NCI-H774 (cell line): ENCODE results near the gene OR1N1.
"Not testable (repeated sequence)": the region's sequence is repeated elsewhere in the genome, so short reads cannot be mapped to it uniquely, and the experiment has no call there.

Source experiments
- DNase-seq: peaks from one replicate; lab custom pipeline; 2025; lab: John Stamatoyannopoulos, UW

OR1N1 gene

GRCh38 chr9:122527193-122527592 is at the start of gene OR1N1:
Gene OR1N1 (minus strand): TSS chr9:122527293. CDS start chr9:122527293, 0 bp downstream.
- DNase-seq, result no peak

- no peak for DNase-seq
Measured at GRCh38 chr9:122572456-122572855, 45.4 kb upstream of the OR1N1 start.

- no peak for DNase-seq
Measured at GRCh38 chr9:122567901-122568300, 40.8 kb upstream of the OR1N1 start.

- no peak for DNase-seq
Measured at GRCh38 chr9:122562134-122562760, 35.2 kb upstream of the OR1N1 start.

GRCh38 chr9:122561446-122561845 is 34.4 kb upstream of the OR1N1 start:
- DNase-seq, result no peak

DNA sequence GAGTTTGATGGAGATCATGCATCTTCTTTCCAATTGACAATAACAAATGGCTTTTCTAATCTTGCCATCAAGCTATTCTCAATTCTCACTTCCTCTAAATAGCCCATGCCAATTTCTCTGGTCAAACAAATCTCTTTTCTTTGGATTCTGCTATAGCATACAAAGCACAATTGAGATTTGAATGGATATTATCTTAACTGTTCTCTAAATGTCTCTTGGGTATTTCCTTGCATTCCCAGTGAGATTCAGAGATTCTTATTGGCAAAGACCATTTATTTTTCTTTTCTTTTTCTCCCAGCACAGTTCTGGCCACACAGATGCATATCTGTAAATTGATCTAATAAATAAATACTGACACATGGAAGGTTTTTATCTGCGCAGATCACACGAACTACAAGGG is 25.7 kb upstream of the OR1N1 start, which contains the start of gene OR1N2:
OR1N2 (plus strand) TSS at position 301 of the 400 bp plus-strand sequence. CDS start 100 bp downstream, outside the sequence.
- DNase-seq, result no peak

- no peak for DNase-seq
Measured at GRCh38 chr9:122551371-122551770, 24.3 kb upstream of the OR1N1 start.

DNA sequence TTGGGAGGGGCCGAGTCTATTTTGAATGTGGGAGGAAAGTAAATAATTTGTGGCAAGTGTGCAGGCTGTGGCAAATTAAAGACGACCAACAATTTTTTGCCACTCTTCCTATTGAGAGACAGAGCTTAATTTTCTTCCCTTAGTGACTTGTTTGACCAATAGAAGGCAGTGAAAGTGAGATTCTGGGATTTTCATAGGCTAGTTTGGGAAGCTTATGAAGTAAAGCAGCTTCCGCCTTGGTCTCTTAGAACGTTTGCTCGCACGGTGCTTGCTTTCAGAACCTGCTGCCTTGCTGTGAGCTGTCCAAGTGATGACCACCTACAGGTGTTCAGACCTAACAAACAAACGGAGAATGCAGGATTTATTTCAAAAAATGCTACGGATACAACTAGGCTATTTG is 19.1 kb upstream of the OR1N1 start:
- no peak for DNase-seq

DNA sequence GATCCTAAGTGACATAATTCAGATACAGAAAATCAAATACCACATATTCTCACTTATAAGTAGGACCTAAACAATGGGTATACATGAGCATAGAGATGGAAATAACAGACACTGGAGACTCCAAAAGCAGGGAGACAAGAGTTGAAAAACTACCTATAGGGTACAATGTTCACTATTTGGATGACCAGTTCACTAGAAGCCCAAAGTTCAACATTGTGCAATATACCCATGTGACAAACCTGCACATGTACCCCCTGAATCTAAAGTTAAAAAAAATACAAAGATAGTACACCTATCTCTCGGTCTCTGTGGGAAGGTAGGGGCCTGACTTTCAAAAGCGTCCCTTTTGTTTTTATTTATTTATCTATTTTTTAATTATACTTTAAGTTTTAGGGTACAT is 11.7 kb upstream of the OR1N1 start:
- DNase-seq, result no peak

GRCh38 chr9:122537066-122537465 is 10.0 kb upstream of the OR1N1 start:
- DNase-seq, result not testable (repeated sequence)

GRCh38 chr9:122536134-122536533 is 9.0 kb upstream of the OR1N1 start:
- DNase-seq, result no peak

GRCh38 chr9:122531157-122531556 is 4.1 kb upstream of the OR1N1 start:
- DNase-seq, result not testable (repeated sequence)

- no peak for DNase-seq
Measured at GRCh38 chr9:122526602-122527001, 491 bp downstream of the OR1N1 start.

GRCh38 chr9:122519376-122519775 is 7.7 kb downstream of the OR1N1 start:
- no peak for DNase-seq

DNA sequence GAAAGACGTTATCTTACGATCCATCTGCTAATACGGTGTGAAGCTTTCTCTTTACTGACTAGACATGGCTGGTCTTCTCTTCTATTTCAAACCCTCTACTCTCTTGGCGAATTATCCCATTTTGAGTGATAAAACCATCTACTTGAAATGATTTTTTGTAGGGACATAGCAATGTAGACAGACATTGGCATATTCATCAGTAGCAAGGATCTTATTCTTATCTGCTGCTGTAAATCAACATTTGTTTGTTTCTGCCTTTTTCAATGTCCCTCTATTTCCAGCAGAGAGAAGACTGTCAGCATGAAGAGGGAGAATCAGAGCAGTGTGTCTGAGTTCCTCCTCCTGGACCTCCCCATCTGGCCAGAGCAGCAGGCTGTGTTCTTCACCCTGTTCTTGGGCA is 8.3 kb downstream of the OR1N1 start, which contains the start of gene OR1J4:
OR1J4 (plus strand) TSS at position 301 of the 400 bp plus-strand sequence; CDS start at position 301, 0 bp downstream.
- no peak for DNase-seq

DNA sequence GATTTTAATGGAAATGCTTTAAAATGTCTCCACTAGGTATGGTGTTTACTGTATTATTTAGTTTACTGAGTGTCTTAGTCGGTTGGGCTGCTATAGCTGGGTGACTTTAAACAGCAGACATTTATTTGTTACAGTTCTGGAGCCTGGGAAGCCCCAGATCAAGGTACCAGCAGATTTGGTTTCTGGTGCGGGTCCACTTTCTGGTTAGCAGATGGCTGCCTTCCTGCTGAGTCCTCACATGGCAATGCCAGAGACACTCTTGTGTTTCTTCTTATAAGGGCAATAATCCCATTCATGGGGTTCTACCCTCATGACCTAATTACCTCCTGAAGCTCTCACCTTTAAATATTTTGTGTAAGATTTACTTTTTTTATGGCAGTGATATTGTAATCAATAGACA is 8.9 kb downstream of the OR1N1 start:
- DNase-seq, result no peak

- no peak for DNase-seq
Measured at GRCh38 chr9:122510502-122510901, 16.6 kb downstream of the OR1N1 start, which contains the start of gene OR1J2. Gene OR1J2 (plus strand): TSS chr9:122510802. CDS start chr9:122510802, 0 bp downstream.

GRCh38 chr9:122506964-122507363 is 20.1 kb downstream of the OR1N1 start:
- DNase-seq, result no peak

- DNase-seq, result peak; percentile 11
Measured at GRCh38 chr9:122498883-122499288, 28.2 kb downstream of the OR1N1 start.

DNA sequence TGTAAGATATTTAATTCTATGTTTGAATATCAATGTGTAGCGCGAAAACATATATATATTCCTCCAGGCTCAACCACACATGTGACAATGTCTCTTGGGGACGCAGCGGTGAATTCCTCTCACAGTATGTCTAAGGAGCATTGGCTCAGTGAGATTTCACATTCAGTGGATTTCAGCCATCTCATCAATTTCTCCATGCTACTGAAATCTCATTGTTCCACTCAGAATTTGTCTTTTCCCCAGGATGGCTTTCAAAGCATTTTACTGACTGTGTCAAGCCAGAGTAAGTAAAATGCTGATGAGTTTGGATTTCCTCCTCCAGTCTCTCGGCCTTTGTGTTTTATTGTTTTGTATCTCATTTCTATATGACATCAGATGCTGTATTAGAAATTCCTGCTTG is 48.0 kb downstream of the OR1N1 start:
- DNase-seq, result no peak

DNA sequence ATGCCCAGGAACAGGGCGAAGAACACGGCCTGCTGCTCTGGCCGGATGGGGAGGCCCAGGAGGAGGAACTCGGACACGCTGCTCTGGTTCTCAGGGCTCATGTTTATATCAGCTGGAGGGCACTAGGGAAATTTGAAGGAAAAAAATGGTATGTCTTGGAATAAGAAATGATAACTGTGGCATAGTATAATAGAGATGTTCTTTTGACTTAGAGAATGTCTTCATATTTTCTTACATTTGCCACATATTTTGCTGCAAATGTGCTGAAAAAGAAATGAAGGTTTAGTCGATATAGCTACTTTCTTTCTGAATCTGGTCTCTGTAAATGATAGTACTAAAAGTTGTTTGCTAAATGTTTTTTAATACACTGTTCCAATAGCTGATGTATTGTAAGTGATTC is 49.3 kb downstream of the OR1N1 start, which contains the start of gene OR1J1:
OR1J1 (minus strand) TSS at position 101 of the 400 bp plus-strand sequence; CDS start at position 101, 0 bp downstream.
- DNase-seq, result no peak

DNA sequence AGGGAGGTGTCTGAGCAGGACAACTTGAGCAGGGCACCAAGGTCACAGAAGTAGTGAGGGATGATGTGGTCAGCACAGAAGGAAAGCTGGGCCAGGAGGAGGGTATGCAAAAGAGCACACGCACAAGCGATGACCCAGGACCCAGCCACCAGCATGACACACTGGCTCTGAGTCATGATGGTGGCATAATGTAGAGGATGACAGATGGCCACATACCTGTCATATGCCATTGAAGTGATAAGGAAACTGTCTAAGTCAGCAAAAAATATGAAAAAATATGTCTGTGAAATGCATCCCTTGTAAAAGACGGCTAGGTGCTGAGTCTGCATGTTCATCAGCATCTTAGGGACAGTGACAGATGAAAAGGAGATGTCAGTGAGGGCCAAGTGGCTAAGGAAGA is 49.7 kb downstream of the OR1N1 start:
- DNase-seq, result no peak
